KOPT-K1 (cell line): ENCODE measurements around the gene LRRC23.

Source experiments
- H3K27ac ChIP-seq: fragments of 200-600 bp; sonication (generic); 2 replicates; pipeline ENCODE4 v1.5.1; 2016; ENCODE audit warnings: antibody characterized with exemption, mild to moderate bottlenecking, low read depth, low read length; ENCODE audit not compliant: poor library complexity, severe bottlenecking
- H3K36me3 ChIP-seq: fragments of 200-600 bp; sonication (generic); 2 replicates; pipeline ENCODE4 v1.5.1; 2017; ENCODE audit warnings: antibody characterized with exemption, mild to moderate bottlenecking, low read length, moderate library complexity; ENCODE audit not compliant: insufficient read depth
- H3K9me3 ChIP-seq: fragments of 200-600 bp; sonication (generic); 2 replicates; pipeline ENCODE4 v1.5.1; 2017; ENCODE audit warnings: antibody characterized with exemption, low read length, mild to moderate bottlenecking; ENCODE audit not compliant: insufficient read depth, poor library complexity, severe bottlenecking

LRRC23 gene

DNA sequence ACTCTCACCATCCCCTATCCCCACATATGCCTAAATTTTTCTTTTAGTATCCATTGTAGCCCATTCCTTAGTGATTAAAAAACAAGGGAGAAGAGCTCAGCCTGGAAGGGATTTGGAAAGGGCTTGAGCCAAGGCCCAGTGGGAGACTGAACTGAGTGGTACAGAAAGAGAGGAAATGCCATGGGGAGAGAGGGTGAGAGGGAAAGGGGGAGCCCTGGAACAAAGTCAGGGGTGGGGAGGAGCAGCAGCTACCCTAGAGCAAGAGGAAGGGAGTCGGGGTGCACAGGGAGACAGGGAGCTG lies 20.6 kb downstream of the LRRC23 start:
- peaks cover 34% of the 10 kb centered on the region for H3K36me3 ChIP-seq
- no peak overlapping the region for H3K27ac ChIP-seq
- no peaks in the 10 kb centered on the region for H3K9me3 ChIP-seq

DNA sequence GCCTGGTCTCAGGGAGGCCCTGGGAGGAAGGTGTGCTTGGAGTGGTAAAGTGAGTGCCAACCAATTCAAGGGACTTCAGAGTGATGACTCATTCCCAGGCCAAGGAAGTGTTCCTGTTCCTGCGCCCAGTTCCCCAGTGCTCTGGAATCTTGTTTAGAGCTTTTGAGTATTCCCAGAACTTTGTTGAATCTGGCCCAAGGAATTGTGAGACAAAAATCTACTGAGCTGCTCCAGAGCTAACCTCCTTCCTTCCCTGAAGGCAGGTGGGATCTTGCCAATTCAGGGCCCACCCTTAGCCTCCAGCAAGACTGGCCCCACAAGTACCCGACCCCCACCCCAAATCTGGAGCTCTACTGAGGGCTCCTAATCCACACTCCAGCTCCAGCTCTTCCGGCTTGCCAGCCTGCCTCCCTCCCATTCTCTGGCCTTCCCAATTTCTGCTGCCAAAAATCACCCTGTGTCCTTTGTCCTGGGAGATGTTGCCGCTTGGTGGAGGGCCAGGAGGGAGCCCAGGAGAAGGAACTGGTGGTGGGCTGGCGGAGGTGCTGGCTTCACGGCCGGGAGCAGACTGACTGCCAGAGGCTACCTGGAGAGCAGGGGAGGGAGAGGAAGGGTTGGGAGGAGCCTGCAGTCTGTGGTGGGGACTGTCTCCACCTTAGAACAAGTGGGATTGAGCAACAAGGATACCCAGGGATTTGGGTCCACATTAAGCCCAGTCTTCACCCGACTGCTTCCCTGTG lies 21.1 kb downstream of the LRRC23 start:
- no peak overlapping the region for H3K27ac ChIP-seq
- H3K9me3 ChIP-seq, result no peaks in the 10 kb centered on the region
- peaks cover 33% of the 10 kb centered on the region for H3K36me3 ChIP-seq

DNA sequence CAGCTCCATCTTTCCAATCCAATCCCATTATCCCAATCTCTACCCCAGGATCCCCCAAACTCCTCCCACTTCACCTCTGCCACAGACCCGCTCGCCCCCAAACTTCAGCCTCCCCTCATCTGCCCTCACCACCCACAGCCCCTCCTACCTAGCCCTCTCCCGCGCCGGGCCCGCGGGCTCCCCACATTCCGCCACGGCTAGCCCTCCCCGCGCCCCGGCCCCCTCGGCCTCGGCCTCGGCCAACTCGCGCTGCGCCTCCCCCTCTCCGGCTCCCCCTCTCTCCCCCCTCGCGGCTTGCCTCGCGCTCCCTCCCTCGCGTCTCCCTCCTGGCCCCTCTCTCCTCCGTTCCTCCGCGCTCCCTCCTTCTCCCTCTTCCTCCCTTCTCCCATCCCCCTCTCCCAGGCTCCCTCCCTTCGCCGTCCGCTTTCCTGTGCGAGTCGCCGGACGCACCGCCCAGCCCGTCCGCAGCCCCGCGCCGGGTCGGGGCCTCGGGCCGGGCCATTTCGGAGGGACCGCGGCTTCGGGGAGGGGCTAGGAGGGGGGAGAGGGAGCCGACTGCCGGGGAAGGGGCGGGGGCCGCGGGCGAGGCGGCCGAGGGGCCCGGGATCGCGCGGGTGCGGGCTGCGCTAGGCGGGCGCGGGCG lies 22.9 kb downstream of the LRRC23 start, which contains the start of gene ATN1:
ATN1 (plus strand) TSS at position 581 of the 643 bp plus-strand sequence. CDS start 6,043 bp downstream, outside the sequence.
- Histone ChIP-seq H3K36me3 (peaks cover 15% of the 10 kb centered on the region), H3K27ac (peak within 1 kb of the TSS; percentile 78), H3K9me3 (no peaks in the 10 kb centered on the region)

DNA sequence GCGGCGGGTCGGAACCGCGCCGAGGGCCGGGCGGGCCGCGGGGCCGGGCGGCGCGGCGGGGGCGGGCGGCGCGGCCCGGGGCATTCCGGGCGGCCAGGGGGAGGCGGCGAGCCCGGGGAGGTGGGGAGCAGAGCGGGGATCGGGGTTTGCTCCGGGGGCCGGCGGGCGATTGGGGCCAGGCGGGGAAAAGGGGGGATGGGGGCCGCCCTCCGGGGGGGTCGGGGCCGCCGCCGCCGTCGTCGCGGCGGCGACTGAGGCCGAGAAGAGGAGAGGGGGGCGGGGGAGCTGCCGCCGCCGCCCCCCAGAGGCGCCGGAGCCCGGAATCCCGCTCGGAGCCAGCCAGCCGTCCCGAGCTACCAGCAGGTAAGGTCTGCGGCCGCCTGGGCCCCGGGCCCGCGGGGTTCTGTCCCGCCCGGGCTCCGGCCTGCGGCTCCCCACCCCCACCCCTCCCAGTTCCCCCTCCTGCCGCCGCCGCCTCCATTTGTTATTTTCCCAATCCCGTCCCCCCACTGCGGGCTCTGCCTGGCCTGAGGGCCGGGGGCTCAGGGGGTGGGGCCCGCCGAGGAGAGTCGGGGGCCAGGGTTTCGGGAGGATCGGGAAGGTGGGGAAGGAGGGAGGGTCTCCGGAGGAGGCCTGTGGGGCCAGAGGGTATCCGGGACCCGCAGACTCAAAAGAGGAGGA lies 23.5 kb downstream of the LRRC23 start:
- Histone ChIP-seq H3K36me3 (peaks cover 8% of the 10 kb centered on the region; the same call in 1 of the 2 replicates), H3K27ac (peak overlapping the region; percentile 49)

DNA sequence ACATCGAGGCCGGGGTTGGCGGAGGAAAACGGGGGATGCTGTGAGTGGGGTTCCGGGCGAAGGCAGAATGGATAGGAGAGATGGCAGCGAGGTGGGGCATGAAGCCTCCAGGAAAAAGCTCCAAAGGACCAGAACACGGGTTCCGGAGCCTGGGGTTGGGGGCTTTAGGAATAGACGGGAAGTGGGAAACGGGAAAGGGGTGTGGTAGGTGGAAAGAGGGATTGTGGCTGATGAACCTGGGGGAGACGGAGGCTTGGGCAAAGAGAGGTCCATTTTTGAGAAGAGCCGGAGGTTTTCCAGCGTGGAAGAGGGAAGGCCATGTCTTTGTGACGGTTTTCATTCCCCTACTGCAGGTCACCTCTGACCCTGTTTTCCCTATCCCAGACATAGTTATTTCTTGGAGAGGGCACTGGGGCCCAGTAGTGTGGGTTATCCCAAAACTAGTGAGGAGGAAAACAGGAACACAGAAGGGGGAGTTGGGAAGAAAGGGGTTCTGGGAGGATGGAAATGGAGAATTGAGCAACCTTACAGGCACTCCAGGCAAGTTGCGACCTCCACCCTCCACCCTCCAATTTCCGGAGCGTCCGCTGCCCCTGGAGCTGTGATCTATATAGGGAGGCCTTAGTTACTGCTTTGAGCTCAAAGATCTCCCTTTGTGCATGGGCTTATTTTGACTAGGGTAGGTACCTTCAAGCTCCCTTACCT lies 24.2 kb downstream of the LRRC23 start:
- H3K36me3 ChIP-seq, result peaks cover 6% of the 10 kb centered on the region
- no peaks in the 10 kb centered on the region for H3K9me3 ChIP-seq
- H3K27ac ChIP-seq, result peak overlapping the region; percentile 49

More for the DNA sequence above, 23.5 kb downstream of the LRRC23 start:
- H3K9me3 ChIP-seq, result no peaks in the 10 kb centered on the region

DNA sequence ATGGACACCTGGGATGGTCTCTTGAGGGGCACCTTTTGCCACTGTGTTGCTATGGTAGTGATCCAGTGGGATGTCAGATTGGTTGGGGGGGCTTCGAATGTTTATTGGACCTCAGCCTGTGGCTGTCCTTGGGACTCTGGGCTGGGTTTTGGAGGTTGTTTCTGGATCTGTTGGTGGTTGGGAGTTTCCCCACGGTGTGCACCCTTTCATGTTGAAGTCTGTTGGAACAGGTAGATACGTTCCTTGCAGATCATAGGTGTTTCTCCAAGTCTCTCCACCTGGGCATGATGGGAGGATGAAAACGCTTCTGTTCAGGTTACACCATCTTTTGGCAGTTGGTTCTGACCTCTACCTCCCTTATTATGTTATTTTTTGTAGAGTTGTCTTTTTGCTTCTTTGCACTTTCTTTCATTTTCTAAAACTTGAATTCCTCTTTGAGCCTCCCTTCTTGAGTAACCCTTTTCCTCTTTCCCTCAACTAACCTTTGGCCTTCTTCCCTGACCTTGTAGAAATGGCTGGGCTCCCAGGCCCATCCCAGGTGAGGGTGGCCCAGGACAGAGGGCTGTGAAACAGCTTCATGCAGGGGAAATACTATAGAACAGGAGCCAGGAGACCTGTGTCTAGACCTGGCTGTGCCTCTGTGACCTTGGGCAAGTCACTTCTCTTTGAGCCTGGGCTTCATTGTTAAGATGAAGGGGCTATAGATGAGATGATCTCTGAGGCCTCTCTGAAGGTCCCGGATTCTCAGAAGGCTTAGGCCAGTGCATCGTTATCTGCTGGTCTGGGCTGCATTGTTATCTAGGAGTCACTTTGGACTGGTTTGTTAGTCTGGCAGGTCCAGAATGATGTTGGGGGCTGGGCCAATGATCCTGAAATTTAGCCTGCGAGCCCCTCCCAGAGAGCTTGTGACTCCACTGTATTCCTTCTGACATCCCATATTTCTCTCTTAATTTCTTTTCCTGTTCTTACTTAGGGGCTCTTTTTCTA lies 25.1 kb downstream of the LRRC23 start:
- peaks cover 13% of the 10 kb centered on the region for H3K36me3 ChIP-seq
- H3K9me3 ChIP-seq, result no peaks in the 10 kb centered on the region
- peak overlapping the region; percentile 49 for H3K27ac ChIP-seq

DNA sequence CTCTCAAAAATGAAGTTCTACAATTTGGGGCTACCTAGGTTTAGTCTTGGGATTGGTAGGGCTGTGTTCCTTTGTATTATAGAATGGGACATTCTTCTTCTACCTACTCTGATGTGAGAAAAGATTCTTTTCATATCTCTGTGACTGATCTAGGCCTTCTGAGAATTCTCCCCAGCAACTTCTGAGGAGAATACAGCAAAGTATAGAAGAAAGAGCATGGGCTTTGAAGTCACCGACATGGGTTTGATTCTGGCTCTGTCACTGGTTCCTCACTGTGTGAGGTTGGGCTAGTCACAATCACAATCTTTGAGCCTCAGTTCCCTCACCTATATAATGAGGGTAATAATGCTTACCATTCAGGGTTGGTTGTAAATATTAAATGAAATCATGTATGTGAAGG lies 28.1 kb downstream of the LRRC23 start:
- Histone ChIP-seq H3K27ac (peak overlapping the region; percentile 26), H3K36me3 (peaks cover 28% of the 10 kb centered on the region), H3K9me3 (no peaks in the 10 kb centered on the region)

DNA sequence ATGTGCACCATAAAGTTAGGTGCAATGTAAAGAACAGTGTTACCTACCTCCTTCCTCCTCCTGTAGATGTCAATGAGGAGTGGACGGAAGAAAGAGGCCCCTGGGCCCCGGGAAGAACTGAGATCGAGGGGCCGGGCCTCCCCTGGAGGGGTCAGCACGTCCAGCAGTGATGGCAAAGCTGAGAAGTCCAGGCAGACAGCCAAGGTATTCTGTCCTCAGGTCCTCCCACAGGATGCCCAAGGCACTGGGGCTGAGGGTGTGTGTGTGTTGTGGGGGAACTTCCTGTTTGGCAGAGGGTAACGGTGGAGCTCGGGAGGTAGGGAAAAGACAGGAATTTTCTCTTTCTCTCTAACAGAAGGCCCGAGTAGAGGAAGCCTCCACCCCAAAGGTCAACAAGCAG lies 29.5 kb downstream of the LRRC23 start:
- H3K9me3 ChIP-seq, result no peaks in the 10 kb centered on the region
- H3K36me3 ChIP-seq, result peaks cover 28% of the 10 kb centered on the region
- no peak overlapping the region for H3K27ac ChIP-seq

DNA sequence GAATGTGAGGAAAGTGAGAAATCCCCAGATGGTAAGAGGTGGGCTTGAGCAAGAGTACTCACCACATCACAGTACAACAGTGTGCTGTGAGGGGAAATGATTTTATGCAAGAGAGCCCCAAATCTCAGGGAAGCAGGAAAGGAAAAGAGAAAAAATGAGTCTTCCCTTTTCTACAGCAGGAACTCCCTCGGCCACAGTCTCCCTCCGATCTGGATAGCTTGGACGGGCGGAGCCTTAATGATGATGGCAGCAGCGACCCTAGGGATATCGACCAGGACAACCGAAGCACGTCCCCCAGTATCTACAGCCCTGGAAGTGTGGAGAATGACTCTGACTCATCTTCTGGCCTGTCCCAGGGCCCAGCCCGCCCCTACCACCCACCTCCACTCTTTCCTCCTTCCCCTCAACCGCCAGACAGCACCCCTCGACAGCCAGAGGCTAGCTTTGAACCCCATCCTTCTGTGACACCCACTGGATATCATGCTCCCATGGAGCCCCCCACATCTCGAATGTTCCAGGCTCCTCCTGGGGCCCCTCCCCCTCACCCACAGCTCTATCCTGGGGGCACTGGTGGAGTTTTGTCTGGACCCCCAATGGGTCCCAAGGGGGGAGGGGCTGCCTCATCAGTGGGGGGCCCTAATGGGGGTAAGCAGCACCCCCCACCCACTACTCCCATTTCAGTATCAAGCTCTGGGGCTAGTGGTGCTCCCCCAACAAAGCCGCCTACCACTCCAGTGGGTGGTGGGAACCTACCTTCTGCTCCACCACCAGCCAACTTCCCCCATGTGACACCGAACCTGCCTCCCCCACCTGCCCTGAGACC lies 31.0 kb downstream of the LRRC23 start:
- peak overlapping the region; percentile 94 for H3K27ac ChIP-seq
- H3K9me3 ChIP-seq, result no peaks in the 10 kb centered on the region
- H3K36me3 ChIP-seq, result peaks cover 32% of the 10 kb centered on the region

DNA sequence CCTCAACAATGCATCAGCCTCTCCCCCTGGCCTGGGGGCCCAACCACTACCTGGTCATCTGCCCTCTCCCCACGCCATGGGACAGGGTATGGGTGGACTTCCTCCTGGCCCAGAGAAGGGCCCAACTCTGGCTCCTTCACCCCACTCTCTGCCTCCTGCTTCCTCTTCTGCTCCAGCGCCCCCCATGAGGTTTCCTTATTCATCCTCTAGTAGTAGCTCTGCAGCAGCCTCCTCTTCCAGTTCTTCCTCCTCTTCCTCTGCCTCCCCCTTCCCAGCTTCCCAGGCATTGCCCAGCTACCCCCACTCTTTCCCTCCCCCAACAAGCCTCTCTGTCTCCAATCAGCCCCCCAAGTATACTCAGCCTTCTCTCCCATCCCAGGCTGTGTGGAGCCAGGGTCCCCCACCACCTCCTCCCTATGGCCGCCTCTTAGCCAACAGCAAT lies 31.6 kb downstream of the LRRC23 start:
- H3K27ac ChIP-seq, result peak overlapping the region; percentile 94
- peaks cover 38% of the 10 kb centered on the region for H3K36me3 ChIP-seq
- H3K9me3 ChIP-seq, result no peaks in the 10 kb centered on the region

DNA sequence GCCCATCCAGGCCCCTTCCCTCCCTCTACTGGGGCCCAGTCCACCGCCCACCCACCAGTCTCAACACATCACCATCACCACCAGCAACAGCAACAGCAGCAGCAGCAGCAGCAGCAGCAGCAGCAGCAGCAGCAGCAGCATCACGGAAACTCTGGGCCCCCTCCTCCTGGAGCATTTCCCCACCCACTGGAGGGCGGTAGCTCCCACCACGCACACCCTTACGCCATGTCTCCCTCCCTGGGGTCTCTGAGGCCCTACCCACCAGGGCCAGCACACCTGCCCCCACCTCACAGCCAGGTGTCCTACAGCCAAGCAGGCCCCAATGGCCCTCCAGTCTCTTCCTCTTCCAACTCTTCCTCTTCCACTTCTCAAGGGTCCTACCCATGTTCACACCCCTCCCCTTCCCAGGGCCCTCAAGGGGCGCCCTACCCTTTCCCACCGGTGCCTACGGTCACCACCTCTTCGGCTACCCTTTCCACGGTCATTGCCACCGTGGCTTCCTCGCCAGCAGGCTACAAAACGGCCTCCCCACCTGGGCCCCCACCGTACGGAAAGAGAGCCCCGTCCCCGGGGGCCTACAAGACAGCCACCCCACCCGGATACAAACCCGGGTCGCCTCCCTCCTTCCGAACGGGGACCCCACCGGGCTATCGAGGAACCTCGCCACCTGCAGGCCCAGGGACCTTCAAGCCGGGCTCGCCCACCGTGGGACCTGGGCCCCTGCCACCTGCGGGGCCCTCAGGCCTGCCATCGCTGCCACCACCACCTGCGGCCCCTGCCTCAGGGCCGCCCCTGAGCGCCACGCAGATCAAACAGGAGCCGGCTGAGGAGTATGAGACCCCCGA lies 32.2 kb downstream of the LRRC23 start:
- Histone ChIP-seq H3K9me3 (no peaks in the 10 kb centered on the region), H3K27ac (peak overlapping the region; percentile 94), H3K36me3 (peaks cover 45% of the 10 kb centered on the region)

DNA sequence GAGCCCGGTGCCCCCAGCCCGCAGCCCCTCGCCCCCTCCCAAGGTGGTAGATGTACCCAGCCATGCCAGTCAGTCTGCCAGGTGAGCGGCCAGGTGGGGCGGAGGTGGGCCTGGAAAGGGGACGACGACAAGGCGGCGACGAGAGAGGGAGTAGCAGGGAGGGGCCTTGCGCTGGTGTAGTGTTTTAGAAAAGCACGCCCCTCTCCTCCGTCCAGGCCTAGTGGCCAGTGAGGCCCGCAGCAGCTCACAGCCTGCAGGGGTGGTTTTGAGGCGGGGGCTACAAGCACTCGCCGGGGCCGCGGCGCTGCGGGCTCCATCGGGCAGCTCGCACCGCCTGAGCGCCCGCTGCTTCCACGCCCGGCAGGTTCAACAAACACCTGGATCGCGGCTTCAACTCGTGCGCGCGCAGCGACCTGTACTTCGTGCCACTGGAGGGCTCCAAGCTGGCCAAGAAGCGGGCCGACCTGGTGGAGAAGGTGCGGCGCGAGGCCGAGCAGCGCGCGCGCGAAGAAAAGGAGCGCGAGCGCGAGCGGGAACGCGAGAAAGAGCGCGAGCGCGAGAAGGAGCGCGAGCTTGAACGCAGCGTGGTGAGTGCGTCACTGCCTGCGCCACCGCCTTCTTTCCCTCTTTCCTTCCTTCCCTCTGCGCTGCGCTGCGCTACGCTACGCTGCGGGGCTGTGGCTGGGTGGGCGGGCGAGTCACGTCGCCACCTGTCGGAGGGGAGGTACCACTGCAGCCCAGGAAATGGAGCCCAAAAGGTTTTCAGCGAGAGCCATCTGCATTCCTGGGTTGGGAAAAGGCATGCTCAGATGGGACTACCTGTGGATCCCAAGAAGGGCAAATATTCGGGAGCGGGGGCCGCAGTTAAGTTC lies 33.1 kb downstream of the LRRC23 start:
- peak overlapping the region; percentile 94 for H3K27ac ChIP-seq
- peaks cover 45% of the 10 kb centered on the region for H3K36me3 ChIP-seq
- no peaks in the 10 kb centered on the region for H3K9me3 ChIP-seq
